Stomach (tissue), 4 donors: ENCODE data around the gene BACE2.

Experiments
- CTCF ChIP-seq, 7 experiments: fragments of 450-650 bp in 4 of 7; fragments of 200-600 bp in 3 of 7; sonication (generic) in 3 of 7; IDR thresholded peaks; one replicate each; pipeline ENCODE4 v1.5.1; 2016 to 2019; ENCODE audit warnings: antibody characterized with exemption in 7 of 7, control low read depth in 2 of 7, mild to moderate bottlenecking in 1 of 7
- EP300 ChIP-seq: sonication (generic); formaldehyde crosslinking; IDR thresholded peaks from one replicate; pipeline ENCODE4 v1.6.1; 2017; ENCODE audit warnings: antibody characterized with exemption
- POLR2A ChIP-seq, 4 donors: fragments of 450-650 bp; IDR thresholded peaks; one replicate each; pipeline ENCODE4 v1.6.1; 2016; ENCODE audit warnings: antibody characterized with exemption in 4 of 4, control low read depth in 2 of 4, mild to moderate bottlenecking in 1 of 4, moderate library complexity in 1 of 4

- TF ChIP-seq CTCF (IDR thresholded peaks at IDR 0.05) (no peak), EP300 (no peak), POLR2A (IDR thresholded peaks at IDR 0.05) (no peak)
Measured at GRCh38 chr21:41220208-41220733, 52.3 kb downstream of the BACE2 start.
